DMS79 (cell line): Measurements from ENCODE around the gene MAG.
"Not testable (repeated sequence)": the region's sequence is repeated elsewhere in the genome, so short reads cannot be mapped to it uniquely, and the experiment has no call there.

Source experiments
- DNase-seq: peaks from one replicate; lab custom pipeline; 2025; lab: John Stamatoyannopoulos, UW

Gene MAG

GRCh38 chr19:35281303-35281702 lies 10.7 kb upstream of the MAG start:
- DNase-seq, result no peak

GRCh38 chr19:35284153-35285094 lies 7.5 kb upstream of the MAG start:
- DNase-seq, result no peak

- no peak for DNase-seq
Observed at GRCh38 chr19:35285095-35285449, 6.9 kb upstream of the MAG start.

- not testable (repeated sequence) for DNase-seq
Observed at GRCh38 chr19:35285465-35285864, 6.5 kb upstream of the MAG start.

- DNase-seq, result not testable (repeated sequence)
Observed at GRCh38 chr19:35286101-35286500, 5.9 kb upstream of the MAG start.

GRCh38 chr19:35287713-35288112 lies 4.2 kb upstream of the MAG start:
- no peak for DNase-seq

GRCh38 chr19:35288331-35288730 lies 3.6 kb upstream of the MAG start:
- no peak for DNase-seq

GRCh38 chr19:35288906-35289305 lies 3.1 kb upstream of the MAG start:
- no peak for DNase-seq

GRCh38 chr19:35290381-35291127 lies 1.4 kb upstream of the MAG start:
- DNase-seq, result no peak

- no peak for DNase-seq
Observed at GRCh38 chr19:35291259-35291658, 702 bp upstream of the MAG start.

- no peak for DNase-seq
Observed at GRCh38 chr19:35292421-35293362, 731 bp downstream of the MAG start.

GRCh38 chr19:35293363-35293739 lies 1.4 kb downstream of the MAG start:
- DNase-seq, result no peak

- no peak for DNase-seq
Observed at GRCh38 chr19:35293808-35294207, 1.8 kb downstream of the MAG start.

- no peak for DNase-seq
Observed at GRCh38 chr19:35294328-35294727, 2.4 kb downstream of the MAG start.

- DNase-seq, result no peak
Observed at GRCh38 chr19:35294859-35295791, 3.2 kb downstream of the MAG start.

GRCh38 chr19:35295792-35296462 lies 4.0 kb downstream of the MAG start:
- DNase-seq, result no peak

GRCh38 chr19:35296644-35297514 lies 4.9 kb downstream of the MAG start:
- no peak for DNase-seq

- DNase-seq, result no peak
Observed at GRCh38 chr19:35297515-35297848, 5.5 kb downstream of the MAG start.

GRCh38 chr19:35297922-35298321 lies 6.0 kb downstream of the MAG start:
- DNase-seq, result no peak

GRCh38 chr19:35298561-35298972 lies 6.6 kb downstream of the MAG start:
- no peak for DNase-seq
